ENCODE data around the gene HOXD4. TPM values are rescaled to one million over a fixed set of nuclear protein-coding genes. Genes with fewer than 3 reads are reported as not detected.
A peak's percentile ranks its signal among the peaks of the same experiment; 100 is the strongest.

The HOXD4 gene
- total and polyA plus RNA-seq, 12 donors = 0.13 to 1.6 (median 0.40) TPM; not detected in 2

GRCh38 chr2:176169711-176170110 is 18.4 kb downstream of the HOXD4 start:
- Histone ChIP-seq H3K4me3 (no peak overlapping the region), H3K9me3 (no peaks in the 10 kb centered on the region), H3K27me3 (peaks cover 31 to 100% (median 100%) of the 10 kb centered on the region in 7 donors), H3K4me1 (peaks cover 0 to 26% (median 6%) of the 10 kb centered on the region in 9 donors), H3K36me3 (no peaks in the 10 kb centered on the region), H3K27ac (no peak overlapping the region)
- intact Hi-C loops (cut with DNase I) = no loop called here
- ATAC-seq = no peak
- TF ChIP-seq, protein P1, sequence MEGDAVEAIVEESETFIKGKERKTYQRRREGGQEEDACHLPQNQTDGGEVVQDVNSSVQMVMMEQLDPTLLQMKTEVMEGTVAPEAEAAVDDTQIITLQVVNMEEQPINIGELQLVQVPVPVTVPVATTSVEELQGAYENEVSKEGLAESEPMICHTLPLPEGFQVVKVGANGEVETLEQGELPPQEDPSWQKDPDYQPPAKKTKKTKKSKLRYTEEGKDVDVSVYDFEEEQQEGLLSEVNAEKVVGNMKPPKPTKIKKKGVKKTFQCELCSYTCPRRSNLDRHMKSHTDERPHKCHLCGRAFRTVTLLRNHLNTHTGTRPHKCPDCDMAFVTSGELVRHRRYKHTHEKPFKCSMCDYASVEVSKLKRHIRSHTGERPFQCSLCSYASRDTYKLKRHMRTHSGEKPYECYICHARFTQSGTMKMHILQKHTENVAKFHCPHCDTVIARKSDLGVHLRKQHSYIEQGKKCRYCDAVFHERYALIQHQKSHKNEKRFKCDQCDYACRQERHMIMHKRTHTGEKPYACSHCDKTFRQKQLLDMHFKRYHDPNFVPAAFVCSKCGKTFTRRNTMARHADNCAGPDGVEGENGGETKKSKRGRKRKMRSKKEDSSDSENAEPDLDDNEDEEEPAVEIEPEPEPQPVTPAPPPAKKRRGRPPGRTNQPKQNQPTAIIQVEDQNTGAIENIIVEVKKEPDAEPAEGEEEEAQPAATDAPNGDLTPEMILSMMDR (IDR thresholded peaks at IDR 0.05) = no peak
- 67 to 75% methylated on average over 2 of the region's 2 CpGs for WGBS, 2 donors
- no peak for DNase-seq

GRCh38 chr2:176170602-176171305 is 19.4 kb downstream of the HOXD4 start:
- 92 to 94% methylated on average over 1 of the region's 1 CpG for whole genome bisulfite sequencing, 2 donors
- no peak overlapping the region for H3K27ac ChIP-seq
- TF ChIP-seq, protein P1 (IDR thresholded peaks at IDR 0.05) = no peak

DNA sequence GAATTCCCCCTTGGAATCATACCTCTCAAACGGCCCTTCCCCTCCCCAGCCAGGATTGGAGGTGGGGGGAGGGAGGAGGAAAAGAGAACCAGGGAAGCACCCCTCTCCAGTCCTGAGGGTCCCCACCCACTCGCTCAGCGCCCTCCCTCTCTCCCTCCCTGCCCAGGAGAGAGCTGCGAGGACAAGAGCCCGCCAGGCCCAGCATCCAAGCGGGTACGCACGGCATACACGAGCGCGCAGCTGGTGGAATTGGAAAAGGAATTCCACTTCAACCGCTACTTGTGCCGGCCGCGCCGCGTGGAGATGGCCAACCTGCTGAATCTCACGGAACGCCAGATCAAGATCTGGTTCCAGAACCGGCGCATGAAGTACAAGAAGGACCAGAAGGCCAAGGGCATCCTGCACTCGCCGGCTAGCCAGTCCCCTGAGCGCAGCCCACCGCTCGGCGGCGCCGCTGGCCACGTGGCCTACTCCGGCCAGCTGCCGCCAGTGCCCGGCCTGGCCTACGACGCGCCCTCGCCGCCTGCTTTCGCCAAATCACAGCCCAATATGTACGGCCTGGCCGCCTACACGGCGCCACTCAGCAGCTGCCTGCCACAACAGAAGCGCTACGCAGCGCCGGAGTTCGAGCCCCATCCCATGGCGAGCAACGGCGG is 20.1 kb downstream of the HOXD4 start:
- peaks cover 30 to 100% (median 100%) of the 10 kb centered on the region in 7 donors for H3K27me3 ChIP-seq

More at GRCh38 chr2:176170602-176171305, 19.4 kb downstream of the HOXD4 start:
- ATAC-seq (no peak), DNase-seq (no peak)
- intact Hi-C loops (cut with DNase I) = no loop called here
- Histone ChIP-seq H3K9me3 (no peaks in the 10 kb centered on the region), H3K4me3 (no peak overlapping the region), H3K27me3 (peaks cover 23 to 100% (median 100%) of the 10 kb centered on the region in 7 donors), H3K4me1 (peaks cover 0 to 18% (median 5%) of the 10 kb centered on the region in 9 donors), H3K36me3 (no peaks in the 10 kb centered on the region)

More for the DNA sequence above, 20.1 kb downstream of the HOXD4 start:
- peak overlapping the region in 3 of 10 donors; percentile 7 to 31 (median 11) for H3K4me3 ChIP-seq
- TF ChIP-seq, protein P1 (IDR thresholded peaks at IDR 0.05) = no peak
- peak in 1 of 8 donors; percentile 40 for ATAC-seq
- peak overlapping the region in 2 of 10 donors; percentile 8 to 51 for H3K27ac ChIP-seq
- intact Hi-C loops (cut with DNase I) = no loop called here
- 8 to 22% methylated on average over 51 of the region's 51 CpGs for WGBS, 2 donors
- no peaks in the 10 kb centered on the region for H3K36me3 ChIP-seq
- H3K9me3 ChIP-seq = no peaks in the 10 kb centered on the region
- DNase-seq = no peak
- peaks cover 0 to 18% (median 5%) of the 10 kb centered on the region in 9 donors for H3K4me1 ChIP-seq

All from heart right ventricle (tissue), 16 donors.